ENCODE measurements around the gene POLE.

- no peak for TF ChIP-seq POLR2A (IDR thresholded peaks at IDR 0.05)
- TF ChIP-seq, protein P1, sequence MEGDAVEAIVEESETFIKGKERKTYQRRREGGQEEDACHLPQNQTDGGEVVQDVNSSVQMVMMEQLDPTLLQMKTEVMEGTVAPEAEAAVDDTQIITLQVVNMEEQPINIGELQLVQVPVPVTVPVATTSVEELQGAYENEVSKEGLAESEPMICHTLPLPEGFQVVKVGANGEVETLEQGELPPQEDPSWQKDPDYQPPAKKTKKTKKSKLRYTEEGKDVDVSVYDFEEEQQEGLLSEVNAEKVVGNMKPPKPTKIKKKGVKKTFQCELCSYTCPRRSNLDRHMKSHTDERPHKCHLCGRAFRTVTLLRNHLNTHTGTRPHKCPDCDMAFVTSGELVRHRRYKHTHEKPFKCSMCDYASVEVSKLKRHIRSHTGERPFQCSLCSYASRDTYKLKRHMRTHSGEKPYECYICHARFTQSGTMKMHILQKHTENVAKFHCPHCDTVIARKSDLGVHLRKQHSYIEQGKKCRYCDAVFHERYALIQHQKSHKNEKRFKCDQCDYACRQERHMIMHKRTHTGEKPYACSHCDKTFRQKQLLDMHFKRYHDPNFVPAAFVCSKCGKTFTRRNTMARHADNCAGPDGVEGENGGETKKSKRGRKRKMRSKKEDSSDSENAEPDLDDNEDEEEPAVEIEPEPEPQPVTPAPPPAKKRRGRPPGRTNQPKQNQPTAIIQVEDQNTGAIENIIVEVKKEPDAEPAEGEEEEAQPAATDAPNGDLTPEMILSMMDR (IDR thresholded peaks at IDR 0.05) = no peak
These were observed 22.0 kb downstream of the POLE start for GRCh38 chr12:132665149-132665491.

All from heart left ventricle (tissue), 13 donors.